Left ventricle myocardium inferior (tissue), 1 donor: ENCODE data around the gene NTNG1. TPM values are rescaled to one million over a fixed set of nuclear protein-coding genes. Genes with fewer than 3 reads are reported as not detected.

Experiments used
- DNase-seq: peaks from one replicate; pipeline ENCODE4 v3.0.0-alpha.2; 2020
- H3K27ac ChIP-seq: fragments of 200-600 bp; replicated peaks from 2 replicates; pipeline ENCODE4 v1.8.0; 2021
- H3K27me3 ChIP-seq: fragments of 200-600 bp; 2 replicates; pipeline ENCODE4 v1.8.0; 2021; ENCODE audit warnings: low read depth
- H3K36me3 ChIP-seq: fragments of 200-600 bp; 2 replicates; pipeline ENCODE4 v1.8.0; 2021
- H3K4me1 ChIP-seq: fragments of 200-600 bp; 2 replicates; pipeline ENCODE4 v1.8.0; 2021
- H3K4me3 ChIP-seq: fragments of 200-600 bp; 2 replicates; pipeline ENCODE4 v1.8.0; 2021; ENCODE audit warnings: mild to moderate bottlenecking, moderate library complexity
- H3K9me3 ChIP-seq: fragments of 200-600 bp; replicated peaks from 2 replicates; pipeline ENCODE4 v1.8.0; 2021
- intact Hi-C: fragments of 100-400 bp; cut with micrococcal nuclease; formaldehyde crosslinking; loops from one replicate; pipeline ENCODE4 v1.11.0; 2022
- total RNA-seq: library from RNA; stranded (reverse); fragmentation: NEBNext Ultra II Directional; extraction: Animal tissue kit (Norgen Biotek cat#: 25700); gene quantifications from one replicate; pipeline ENCODE4 v1.2.1, GENCODE V29; 2021
- TF ChIP-seq, protein P1 (sequence below): fragments of 200-600 bp; IDR thresholded peaks from 2 replicates; pipeline ENCODE4 v1.8.0; 2021; ENCODE audit warnings: antibody characterized with exemption, mild to moderate bottlenecking, borderline replicate concordance
- donor health status: DM: no; HTN: yes; CAD: no; lungs with severe emphysema.

NTNG1 gene
- total RNA-seq, 1 donor from 2014 or later, result 0.30 TPM

- no peak for DNase-seq
- Histone ChIP-seq H3K27ac (no peak overlapping the region), H3K27me3 (peaks cover 42% of the 10 kb centered on the region), H3K36me3 (no peaks in the 10 kb centered on the region), H3K9me3 (no peaks in the 10 kb centered on the region), H3K4me3 (no peak overlapping the region), H3K4me1 (no peaks in the 10 kb centered on the region)
- TF ChIP-seq, protein P1, sequence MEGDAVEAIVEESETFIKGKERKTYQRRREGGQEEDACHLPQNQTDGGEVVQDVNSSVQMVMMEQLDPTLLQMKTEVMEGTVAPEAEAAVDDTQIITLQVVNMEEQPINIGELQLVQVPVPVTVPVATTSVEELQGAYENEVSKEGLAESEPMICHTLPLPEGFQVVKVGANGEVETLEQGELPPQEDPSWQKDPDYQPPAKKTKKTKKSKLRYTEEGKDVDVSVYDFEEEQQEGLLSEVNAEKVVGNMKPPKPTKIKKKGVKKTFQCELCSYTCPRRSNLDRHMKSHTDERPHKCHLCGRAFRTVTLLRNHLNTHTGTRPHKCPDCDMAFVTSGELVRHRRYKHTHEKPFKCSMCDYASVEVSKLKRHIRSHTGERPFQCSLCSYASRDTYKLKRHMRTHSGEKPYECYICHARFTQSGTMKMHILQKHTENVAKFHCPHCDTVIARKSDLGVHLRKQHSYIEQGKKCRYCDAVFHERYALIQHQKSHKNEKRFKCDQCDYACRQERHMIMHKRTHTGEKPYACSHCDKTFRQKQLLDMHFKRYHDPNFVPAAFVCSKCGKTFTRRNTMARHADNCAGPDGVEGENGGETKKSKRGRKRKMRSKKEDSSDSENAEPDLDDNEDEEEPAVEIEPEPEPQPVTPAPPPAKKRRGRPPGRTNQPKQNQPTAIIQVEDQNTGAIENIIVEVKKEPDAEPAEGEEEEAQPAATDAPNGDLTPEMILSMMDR, result no peak
- intact Hi-C loops, result no loop called here
Observed at GRCh38 chr1:107483949-107484348, 343.1 kb downstream of the NTNG1 start.

DNA sequence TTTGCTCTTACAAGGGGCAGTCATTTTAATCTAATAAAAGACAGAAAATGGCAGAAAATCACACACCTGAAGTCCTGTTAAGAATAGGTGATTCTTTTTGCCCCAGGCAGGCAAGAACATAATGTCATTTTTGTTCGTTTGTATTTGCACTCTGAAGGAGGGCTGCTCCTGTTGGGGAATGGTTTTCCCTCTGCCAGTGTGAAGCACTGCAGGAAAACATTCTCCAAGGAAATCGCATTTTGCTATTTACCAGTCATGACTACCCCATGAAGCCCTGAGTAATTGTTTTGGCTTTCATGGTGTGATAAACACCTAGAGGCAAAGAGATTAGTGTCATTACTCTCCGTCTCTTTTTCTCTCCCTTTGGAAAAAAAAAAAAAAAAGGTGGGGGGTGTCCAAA, 345.5 kb downstream of the NTNG1 start:
- H3K9me3 ChIP-seq, result no peaks in the 10 kb centered on the region
- TF ChIP-seq, protein P1, result no peak
- no peak overlapping the region for H3K4me3 ChIP-seq
- no peaks in the 10 kb centered on the region for H3K4me1 ChIP-seq
- no peaks in the 10 kb centered on the region for H3K36me3 ChIP-seq
- H3K27ac ChIP-seq, result no peak overlapping the region
- peaks cover 21% of the 10 kb centered on the region for H3K27me3 ChIP-seq
- DNase-seq, result no peak
- intact Hi-C loops, result no loop called here

- no peaks in the 10 kb centered on the region for H3K4me1 ChIP-seq
- no peak overlapping the region for H3K27ac ChIP-seq
- H3K27me3 ChIP-seq, result peaks cover 15% of the 10 kb centered on the region
- no peaks in the 10 kb centered on the region for H3K36me3 ChIP-seq
- no peak for DNase-seq
- TF ChIP-seq, protein P1, result no peak
- no peak overlapping the region for H3K4me3 ChIP-seq
- no peaks in the 10 kb centered on the region for H3K9me3 ChIP-seq
- intact Hi-C loops, result no loop called here
Observed at GRCh38 chr1:107487506-107487905, 346.7 kb downstream of the NTNG1 start.

DNA sequence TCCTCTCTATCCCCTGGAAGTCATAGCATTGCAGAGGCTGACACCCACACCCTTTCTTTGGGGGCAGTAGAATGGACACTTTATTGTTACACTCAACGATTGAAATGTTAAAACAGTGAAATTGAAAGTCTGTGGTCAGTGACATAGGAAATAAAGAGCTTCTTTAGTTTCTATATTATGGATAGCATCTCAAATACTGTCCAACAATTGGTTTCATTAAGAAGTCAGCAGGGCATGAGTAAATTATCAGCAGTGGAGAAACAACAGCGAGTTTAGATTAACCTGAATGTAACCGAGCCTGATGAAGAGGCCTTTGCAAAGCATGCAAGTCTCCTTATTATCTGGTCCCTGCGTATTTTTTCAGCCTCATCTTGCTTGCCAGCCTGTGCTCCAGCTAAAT, 350.7 kb downstream of the NTNG1 start:
- no peaks in the 10 kb centered on the region for H3K36me3 ChIP-seq
- no peak for DNase-seq
- TF ChIP-seq, protein P1, result no peak
- H3K4me1 ChIP-seq, result no peaks in the 10 kb centered on the region
- H3K27me3 ChIP-seq, result no peaks in the 10 kb centered on the region
- intact Hi-C loops, result no loop called here
- no peak overlapping the region for H3K27ac ChIP-seq
- no peaks in the 10 kb centered on the region for H3K9me3 ChIP-seq
- no peak overlapping the region for H3K4me3 ChIP-seq

DNA sequence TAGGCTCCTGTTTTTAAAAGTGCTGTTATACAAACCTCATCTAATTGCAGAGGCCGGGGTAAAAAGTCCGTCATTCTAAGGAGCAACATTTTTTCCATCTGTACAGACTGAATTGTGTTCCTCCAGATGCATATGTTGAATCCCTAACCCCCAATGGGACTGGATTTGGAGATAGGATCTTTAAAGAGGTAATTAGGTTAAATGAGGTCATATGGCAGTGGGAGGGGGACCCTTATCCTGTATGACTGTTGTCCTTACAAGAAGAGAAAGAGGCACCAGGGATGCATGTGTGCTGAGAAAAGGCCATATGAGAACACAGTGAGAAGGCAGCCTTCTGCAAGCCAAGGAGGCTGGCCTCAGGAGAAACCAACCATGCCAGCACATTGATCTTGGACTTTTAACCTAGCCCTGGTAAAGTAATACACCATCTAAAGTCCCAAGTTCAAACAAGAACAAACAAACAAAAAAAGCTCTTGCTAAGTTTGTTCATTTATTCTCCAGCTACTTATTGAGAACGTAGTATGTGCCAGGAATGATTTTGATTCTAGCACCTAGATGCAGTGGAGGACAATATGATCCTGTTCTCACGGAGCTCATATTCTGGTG, 352.4 kb downstream of the NTNG1 start:
- H3K27ac ChIP-seq, result no peak overlapping the region
- intact Hi-C loops, result no loop called here
- no peak for DNase-seq

More for the DNA sequence above, 352.4 kb downstream of the NTNG1 start:
- Histone ChIP-seq H3K4me1 (no peaks in the 10 kb centered on the region), H3K27me3 (no peaks in the 10 kb centered on the region), H3K9me3 (no peaks in the 10 kb centered on the region), H3K4me3 (no peak overlapping the region), H3K36me3 (no peaks in the 10 kb centered on the region)
- TF ChIP-seq, protein P1, result no peak
